SK-N-SH (cell line): Measurements from ENCODE around the gene PTDSS2. TPM values are rescaled to one million over a fixed set of nuclear protein-coding genes. Genes with fewer than 3 reads are reported as not detected.
"Not testable (repeated sequence)": the region's sequence is repeated elsewhere in the genome, so short reads cannot be mapped to it uniquely, and the experiment has no call there.

ENCODE experiments used
- CTCF ChIA-PET: fragments of 300-600, 350-600 bp; formaldehyde crosslinking; extraction: SDS; loops from one replicate; lab custom pipeline; 2021; lab: Yijun Ruan, JAX
- POLR2A ChIA-PET: fragments of 350-600 bp; sonication (Branson Sonifier 250); formaldehyde crosslinking; extraction: SDS; loops from one replicate; lab custom pipeline; 2020; ENCODE audit warnings: antibody characterized with exemption, inconsistent platforms; lab: Yijun Ruan, JAX
- DNase-seq: peaks from one replicate; pipeline ENCODE4 v3.0.0; 2012
- H2AFZ ChIP-seq: fragments of 200-600 bp; sonication (generic); 2 replicates; pipeline ENCODE4 v1.8.1; 2016; ENCODE audit warnings: antibody characterized with exemption, mild to moderate bottlenecking, low read depth
- H3F3A ChIP-seq: fragments of 200-600 bp; sonication (generic); replicated peaks from 2 replicates; pipeline ENCODE3; 2016; ENCODE audit warnings: antibody characterized with exemption, mild to moderate bottlenecking; ENCODE audit not compliant: insufficient read depth
- H3K27ac ChIP-seq, 2 experiments: fragments of 200-500 bp in 1 of 2; fragments of 200-600 bp in 1 of 2; sonication (Bioruptor generic) in 1 of 2; sonication (generic), shearing (Covaris generic) in 1 of 2; 2 replicates each; pipeline versions ENCODE4 v1.5.1 to v1.6.1; 2014 to 2016; ENCODE audit warnings: low read depth in 2 of 2, inconsistent platforms in 1 of 2, low read length in 1 of 2, mild to moderate bottlenecking in 1 of 2, mixed read lengths in 1 of 2
- H3K27me3 ChIP-seq: fragments of 200-600 bp; sonication (generic), shearing (Covaris generic); 2 replicates; pipeline ENCODE4 v1.6.1; 2016; ENCODE audit warnings: mixed run types; ENCODE audit not compliant: insufficient read depth
- H3K36me3 ChIP-seq, 2 experiments: fragments of 200-500 bp in 1 of 2; fragments of 200-600 bp in 1 of 2; sonication (Bioruptor generic) in 1 of 2; sonication (generic) in 1 of 2; replicated peaks in 1 of 2; 2 replicates each; pipeline versions ENCODE3 to v1.5.1; 2014 to 2016; ENCODE audit warnings: low read length in 1 of 2, mild to moderate bottlenecking in 1 of 2; ENCODE audit not compliant: insufficient read depth in 2 of 2, control insufficient read depth in 1 of 2
- H3K4me1 ChIP-seq, 2 experiments: fragments of 200-500 bp in 1 of 2; fragments of 200-600 bp in 1 of 2; sonication (Bioruptor generic) in 1 of 2; sonication (generic), shearing (Covaris generic) in 1 of 2; 2 replicates each; pipeline versions ENCODE4 v1.5.1 to v1.6.1; 2014 to 2016; ENCODE audit warnings: low read depth in 1 of 2, low read length in 1 of 2, mixed run types in 1 of 2; ENCODE audit not compliant: insufficient read depth in 2 of 2, control insufficient read depth in 1 of 2
- H3K4me2 ChIP-seq: fragments of 200-600 bp; sonication (generic), shearing (Covaris generic); 2 replicates; pipeline ENCODE4 v1.6.1; 2017; ENCODE audit warnings: mixed run types
- H3K4me3 ChIP-seq, 2 experiments: fragments of 200-500 bp in 1 of 2; fragments of 200-600 bp in 1 of 2; sonication (Bioruptor generic) in 1 of 2; sonication (generic), shearing (Covaris generic) in 1 of 2; 2 replicates each; pipeline versions ENCODE4 v1.5.1 to v1.8.1; 2014 to 2016; ENCODE audit warnings: low read depth in 2 of 2, inconsistent platforms in 1 of 2, low read length in 1 of 2, mild to moderate bottlenecking in 1 of 2, mixed read lengths in 1 of 2, moderate library complexity in 1 of 2
- H3K79me2 ChIP-seq: fragments of 200-600 bp; sonication (generic); 2 replicates; pipeline ENCODE4 v1.8.1; 2017; ENCODE audit warnings: mild to moderate bottlenecking; ENCODE audit not compliant: insufficient read depth
- H3K9ac ChIP-seq: fragments of 200-600 bp; sonication (generic); 2 replicates; pipeline ENCODE4 v1.6.1; 2017; ENCODE audit warnings: mixed run types
- H3K9me2 ChIP-seq: fragments of 200-600 bp; sonication (generic); 2 replicates; pipeline ENCODE4 v1.6.1; 2017; ENCODE audit warnings: mixed run types
- H3K9me3 ChIP-seq: fragments of 200-600 bp; sonication (generic); 2 replicates; pipeline ENCODE4 v1.6.1; 2017; ENCODE audit warnings: mixed run types, mild to moderate bottlenecking, moderate library complexity
- H4K20me1 ChIP-seq: fragments of 200-600 bp; sonication (generic); 2 replicates; pipeline ENCODE4 v1.6.1; 2017; ENCODE audit warnings: mild to moderate bottlenecking, mixed run types; ENCODE audit not compliant: insufficient read depth
- CHD2 ChIP-seq: fragments of 150-350 bp; IDR thresholded peaks from 2 replicates; pipeline ENCODE4 v1.6.1; 2018; ENCODE audit warnings: low read length; ENCODE audit not compliant: partially characterized antibody
- FOXJ3 ChIP-seq: sonication (generic); formaldehyde crosslinking; IDR thresholded peaks from 2 replicates; pipeline ENCODE4 v1.5.1; 2020; ENCODE audit warnings: mild to moderate bottlenecking, missing genetic modification reagents
- GABPA ChIP-seq: IDR thresholded peaks from 2 replicates; pipeline ENCODE4 v1.4.0; 2012; ENCODE audit warnings: low read depth, mild to moderate bottlenecking
- GATA2 ChIP-seq: sonication (generic); formaldehyde crosslinking; IDR thresholded peaks from 2 replicates; pipeline ENCODE4 v1.5.0; 2020; ENCODE audit warnings: mild to moderate bottlenecking, missing genetic modification reagents
- NFIC ChIP-seq: IDR thresholded peaks from 2 replicates; pipeline ENCODE4 v1.4.0; 2012; ENCODE audit warnings: borderline replicate concordance
- RFX5 ChIP-seq: IDR thresholded peaks from 2 replicates; pipeline ENCODE4 v1.6.1; 2012; ENCODE audit warnings: mild to moderate bottlenecking, improper control_type of control experiment, low read length
- SIN3A ChIP-seq: IDR thresholded peaks from 2 replicates; pipeline ENCODE4 v1.6.1; 2012; ENCODE audit warnings: low read depth, mild to moderate bottlenecking, low read length, moderate library complexity, borderline replicate concordance
- TEAD4 ChIP-seq: IDR thresholded peaks from 2 replicates; pipeline ENCODE4 v1.4.0; 2012; ENCODE audit warnings: mild to moderate bottlenecking, borderline replicate concordance; ENCODE audit not compliant: insufficient read depth
- WGBS: methylation state at CpG from one replicate; pipeline ENCODE4 v1.1.6; 2017; ENCODE audit warnings: low lambda C conversion rate; 5-methylcytosine and 5-hydroxymethylcytosine counted together
- polyA plus RNA-seq, 3 experiments: library from polyadenylated mRNA; depleted of rRNA; stranded (reverse); fragments of >200 nt; gene quantifications; 2 replicates each; pipeline ENCODE4 v1.2.3, GENCODE V29; 2012
- TF ChIP-seq, protein P1 (sequence below): fragments of 150-350 bp; IDR thresholded peaks from 2 replicates; pipeline ENCODE4 v1.6.1; 2017; ENCODE audit warnings: antibody characterized with exemption, low read length, low read depth, borderline replicate concordance
- TF ChIP-seq, protein P2 (sequence below): IDR thresholded peaks from 2 replicates; pipeline ENCODE4 v1.4.0; 2012; ENCODE audit warnings: low read depth, borderline replicate concordance

The PTDSS2 gene
- polyA plus RNA-seq, 1 of the 3 experiments (the other 2 are of a cell fraction) = 28.6 TPM

DNA sequence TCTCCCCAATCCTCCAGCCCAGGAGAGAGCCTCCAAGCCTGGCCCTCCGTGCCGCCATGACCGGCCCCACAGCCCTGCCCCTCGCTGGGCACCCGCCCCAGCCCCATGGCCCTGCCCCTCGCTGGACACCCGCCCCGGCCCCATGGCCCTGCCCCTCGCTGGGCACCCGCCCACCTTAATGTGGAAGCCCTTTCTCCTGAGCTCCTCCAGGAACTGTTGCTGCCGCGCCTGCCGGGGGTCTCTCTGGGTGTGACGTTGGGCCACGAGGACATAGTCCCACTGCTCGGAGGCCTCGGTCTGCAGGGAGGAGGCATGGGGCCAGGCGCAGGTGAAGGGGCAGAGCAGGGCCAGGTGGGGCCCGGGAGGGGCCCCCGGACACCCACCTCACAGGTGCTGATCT, 16.4 kb upstream of the PTDSS2 start:
- Histone ChIP-seq H3F3A (no peaks in the 10 kb centered on the region), H3K4me1 (no peaks in the 10 kb centered on the region; a peak in 1 of 4 replicates), H3K9me2 (no peaks in the 10 kb centered on the region), H3K4me3 (no peak overlapping the region), H3K27ac (no peak overlapping the region), H3K4me2 (no peak overlapping the region), H2AFZ (no peak overlapping the region), H3K27me3 (peaks cover 12% of the 10 kb centered on the region; the same call in 1 of the 2 replicates), H3K9ac (no peak overlapping the region), H4K20me1 (no peaks in the 10 kb centered on the region), H3K9me3 (no peaks in the 10 kb centered on the region), H3K36me3 (no peaks in the 10 kb centered on the region), H3K79me2 (no peaks in the 10 kb centered on the region)
- POLR2A ChIA-PET = no interaction called here
- TF ChIP-seq FOXJ3 (no peak), CHD2 (no peak), SIN3A (no peak)
- WGBS = 39% methylated on average over 10 of the region's 20 CpGs
- CTCF ChIA-PET = interaction anchor here (0.6 to 1.5 kb wide), 3 partner anchors 10 to 484 kb away, joined by 3 to 5 read pairs (median 3); no protein-coding TSS in a partner anchor
- DNase-seq = peak; percentile 28

DNA sequence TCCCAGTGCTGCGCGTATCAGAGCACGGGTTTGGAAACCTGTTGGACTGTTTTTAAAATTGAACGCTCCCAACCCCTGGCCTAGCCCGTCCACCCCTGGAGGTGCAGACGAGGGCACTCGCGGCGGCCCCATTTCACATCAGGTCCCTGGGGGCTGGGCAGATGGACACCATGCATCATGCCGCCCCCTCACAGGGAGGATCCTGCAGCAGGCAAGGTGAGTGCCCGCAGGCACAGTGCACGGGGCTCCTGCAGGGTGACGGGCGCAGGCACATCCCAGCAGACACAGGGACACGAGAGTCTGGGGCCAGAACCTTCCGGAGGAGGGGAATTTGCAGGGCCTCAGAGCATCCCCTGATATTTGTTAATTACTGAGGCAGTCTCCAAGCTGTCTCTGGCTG, 15.6 kb upstream of the PTDSS2 start:
- no peaks in the 10 kb centered on the region for H3K36me3 ChIP-seq
- no peak overlapping the region for H3K9ac ChIP-seq
- H3F3A ChIP-seq = no peaks in the 10 kb centered on the region
- no peak overlapping the region for H3K27ac ChIP-seq
- no peaks in the 10 kb centered on the region; a peak in 1 of 4 replicates for H3K4me1 ChIP-seq
- H3K4me2 ChIP-seq = no peak overlapping the region
- CTCF ChIA-PET = interaction anchor here (0.6 to 1.0 kb wide), 2 partner anchors 9 to 483 kb away, joined by 3 read pairs; no protein-coding TSS in a partner anchor
- no peak overlapping the region for H2AFZ ChIP-seq
- TF ChIP-seq SIN3A (no peak), NFIC (no peak), RFX5 (no peak), GATA2 (no peak), CHD2 (no peak), TEAD4 (no peak), GABPA (no peak)
- TF ChIP-seq, protein P1, sequence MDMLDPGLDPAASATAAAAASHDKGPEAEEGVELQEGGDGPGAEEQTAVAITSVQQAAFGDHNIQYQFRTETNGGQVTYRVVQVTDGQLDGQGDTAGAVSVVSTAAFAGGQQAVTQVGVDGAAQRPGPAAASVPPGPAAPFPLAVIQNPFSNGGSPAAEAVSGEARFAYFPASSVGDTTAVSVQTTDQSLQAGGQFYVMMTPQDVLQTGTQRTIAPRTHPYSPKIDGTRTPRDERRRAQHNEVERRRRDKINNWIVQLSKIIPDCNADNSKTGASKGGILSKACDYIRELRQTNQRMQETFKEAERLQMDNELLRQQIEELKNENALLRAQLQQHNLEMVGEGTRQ = no peak
- TF ChIP-seq, protein P2, sequence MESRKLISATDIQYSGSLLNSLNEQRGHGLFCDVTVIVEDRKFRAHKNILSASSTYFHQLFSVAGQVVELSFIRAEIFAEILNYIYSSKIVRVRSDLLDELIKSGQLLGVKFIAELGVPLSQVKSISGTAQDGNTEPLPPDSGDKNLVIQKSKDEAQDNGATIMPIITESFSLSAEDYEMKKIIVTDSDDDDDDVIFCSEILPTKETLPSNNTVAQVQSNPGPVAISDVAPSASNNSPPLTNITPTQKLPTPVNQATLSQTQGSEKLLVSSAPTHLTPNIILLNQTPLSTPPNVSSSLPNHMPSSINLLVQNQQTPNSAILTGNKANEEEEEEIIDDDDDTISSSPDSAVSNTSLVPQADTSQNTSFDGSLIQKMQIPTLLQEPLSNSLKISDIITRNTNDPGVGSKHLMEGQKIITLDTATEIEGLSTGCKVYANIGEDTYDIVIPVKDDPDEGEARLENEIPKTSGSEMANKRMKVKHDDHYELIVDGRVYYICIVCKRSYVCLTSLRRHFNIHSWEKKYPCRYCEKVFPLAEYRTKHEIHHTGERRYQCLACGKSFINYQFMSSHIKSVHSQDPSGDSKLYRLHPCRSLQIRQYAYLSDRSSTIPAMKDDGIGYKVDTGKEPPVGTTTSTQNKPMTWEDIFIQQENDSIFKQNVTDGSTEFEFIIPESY = no peak
- H3K9me3 ChIP-seq = no peaks in the 10 kb centered on the region
- 55% methylated on average over 10 of the region's 16 CpGs for WGBS
- peak; percentile 33 for DNase-seq
- POLR2A ChIA-PET = no interaction called here
- H4K20me1 ChIP-seq = no peaks in the 10 kb centered on the region
- H3K4me3 ChIP-seq = no peak overlapping the region
- peaks cover 12% of the 10 kb centered on the region; the same call in 1 of the 2 replicates for H3K27me3 ChIP-seq
- H3K79me2 ChIP-seq = no peaks in the 10 kb centered on the region
- H3K9me2 ChIP-seq = no peaks in the 10 kb centered on the region

DNA sequence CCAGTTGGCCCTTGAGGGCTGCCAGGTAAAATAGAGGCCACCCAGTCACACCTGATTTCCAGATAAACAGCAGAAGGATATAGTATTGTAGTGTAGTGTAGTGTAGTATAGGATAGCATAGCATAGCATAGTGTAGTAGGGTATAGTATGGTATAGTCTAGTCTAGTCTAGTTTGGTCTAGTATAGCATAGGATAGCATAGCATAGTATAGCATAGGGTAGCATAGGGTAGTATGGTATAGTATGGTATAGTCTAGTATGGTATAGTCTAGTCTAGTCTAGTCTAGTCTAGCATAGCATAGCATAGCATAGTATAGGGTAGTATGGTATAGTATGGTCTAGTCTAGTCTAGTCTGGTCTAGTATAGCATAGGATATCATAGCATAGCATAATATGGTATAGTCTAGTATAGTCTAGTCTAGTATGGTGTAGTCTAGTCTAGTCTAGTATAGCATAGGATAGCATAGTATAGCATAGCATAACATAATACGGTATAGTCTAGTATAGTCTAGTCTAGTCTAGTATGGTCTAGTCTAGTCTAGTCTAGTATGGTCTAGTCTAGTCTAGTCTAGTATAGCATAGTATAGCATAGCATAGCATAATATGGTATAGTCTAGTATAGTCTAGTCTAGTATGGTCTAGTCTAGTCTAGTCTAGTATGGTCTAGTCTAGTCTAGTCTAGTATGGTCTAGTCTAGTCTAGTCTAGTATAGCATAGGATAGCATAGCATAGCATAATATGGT, 14.9 kb upstream of the PTDSS2 start:
- H3K9me2 ChIP-seq, H3K27ac ChIP-seq, H3K9me3 ChIP-seq, H4K20me1 ChIP-seq, H3K4me1 ChIP-seq, H3K4me3 ChIP-seq, H3K4me2 ChIP-seq, CTCF ChIA-PET, H3K79me2 ChIP-seq, H3K36me3 ChIP-seq, H2AFZ ChIP-seq, DNase-seq, H3F3A ChIP-seq, H3K9ac ChIP-seq, POLR2A ChIA-PET: not testable (repeated sequence)
- 78% methylated on average over 1 of the region's 1 CpG for WGBS
- peaks cover 12% of the 10 kb centered on the region for H3K27me3 ChIP-seq
